Measurements from ENCODE around the gene TTLL6.
"Not testable (repeated sequence)": the region's sequence is repeated elsewhere in the genome, so short reads cannot be mapped to it uniquely, and the experiment has no call there.

DNA sequence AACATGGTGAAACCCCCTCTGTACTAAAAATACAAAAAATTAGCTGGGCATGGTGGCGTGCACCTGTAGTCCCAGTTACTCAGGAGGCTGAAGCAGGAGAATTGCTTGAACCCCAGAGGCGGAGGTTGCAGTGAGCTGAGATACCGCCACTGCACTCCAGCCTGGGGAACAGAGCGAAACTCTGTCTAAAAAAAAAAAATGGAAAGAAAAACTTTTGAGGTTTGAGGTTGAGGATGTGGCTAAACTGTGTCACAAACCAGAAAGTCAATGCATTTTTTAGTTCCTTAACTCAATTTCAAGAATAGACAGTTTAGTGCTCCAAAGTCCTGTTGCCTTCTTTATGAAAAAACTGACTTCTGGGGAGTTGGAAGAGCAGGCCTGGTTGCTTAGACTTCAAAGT is 20.4 kb upstream of the TTLL6 start:
- TF ChIP-seq CTCF (IDR thresholded peaks at IDR 0.05; ENCODE audit: poor library complexity); EZH2 (IDR thresholded peaks at IDR 0.05; ENCODE audit: borderline replicate concordance); EZH2phosphoT487 (IDR thresholded peaks at IDR 0.05; ENCODE audit: low read depth, severe bottlenecking, unreplicated experiment): not testable (repeated sequence)
